MM.1S (cell line): ENCODE data around the gene RREB1.

Source experiments
- CTCF ChIP-seq: fragments of 300-600 bp; sonication (generic); IDR thresholded peaks from 2 replicates; pipeline ENCODE4 v1.5.1; 2016; ENCODE audit warnings: antibody characterized with exemption, low read length, mixed read lengths
- EZH2 ChIP-seq: fragments of 300-600 bp; sonication (generic); optimal IDR thresholded peaks from 2 replicates; pipeline ENCODE3; 2017; ENCODE audit warnings: low read depth, mild to moderate bottlenecking, antibody characterized with exemption, low read length, mixed read lengths
- EZH2phosphoT487 ChIP-seq: fragments of 300-600 bp; sonication (generic); IDR thresholded peaks from 2 replicates; pipeline ENCODE4 v1.6.1; 2018; ENCODE audit warnings: antibody characterized with exemption, low read length

DNA sequence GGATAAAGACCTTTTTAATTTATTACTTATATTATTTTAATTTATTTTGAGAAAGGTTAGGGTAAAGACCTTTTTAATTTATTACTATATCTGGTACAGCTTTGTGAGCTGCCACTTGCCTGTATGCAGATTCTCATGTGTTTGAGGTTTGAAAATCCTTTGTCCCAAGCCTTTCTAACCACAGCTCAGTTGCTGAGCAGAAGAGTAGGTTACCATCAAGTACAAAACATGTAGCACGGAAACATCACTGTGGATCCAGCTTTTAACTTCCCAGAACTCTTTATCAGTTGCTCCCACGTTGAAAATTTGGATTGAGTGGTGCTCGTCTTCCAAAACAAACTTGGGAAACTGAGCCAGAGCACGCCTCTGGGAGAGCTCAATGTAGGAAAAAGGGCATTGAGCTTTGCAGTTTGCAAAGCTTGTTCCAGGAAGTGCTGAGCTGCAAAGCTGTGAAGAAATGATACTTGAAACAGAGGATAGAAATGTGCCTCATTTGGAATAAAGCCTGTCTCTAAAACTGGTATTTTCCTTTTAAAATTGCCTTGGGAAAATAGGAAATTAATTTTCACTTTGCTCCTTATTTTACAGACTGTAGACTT is 89.0 kb downstream of the RREB1 start:
- no peak for TF ChIP-seq CTCF
- no peak for TF ChIP-seq EZH2
- no peak for TF ChIP-seq EZH2phosphoT487
